Body of pancreas (tissue), 4 donors: ENCODE data around the gene DYRK1A.

Experiments
- CTCF ChIP-seq, 7 experiments: fragments of 450-650 bp in 4 of 7; fragments of 200-600 bp in 3 of 7; sonication (generic) in 3 of 7; IDR thresholded peaks; one replicate each; pipeline ENCODE4 v1.5.1; 2016 to 2019; ENCODE audit warnings: antibody characterized with exemption in 7 of 7
- POLR2A ChIP-seq, 3 donors: fragments of 450-650 bp; IDR thresholded peaks; one replicate each; pipeline ENCODE4 v1.6.1; 2016; ENCODE audit warnings: antibody characterized with exemption in 3 of 3, mild to moderate bottlenecking in 2 of 3

DNA sequence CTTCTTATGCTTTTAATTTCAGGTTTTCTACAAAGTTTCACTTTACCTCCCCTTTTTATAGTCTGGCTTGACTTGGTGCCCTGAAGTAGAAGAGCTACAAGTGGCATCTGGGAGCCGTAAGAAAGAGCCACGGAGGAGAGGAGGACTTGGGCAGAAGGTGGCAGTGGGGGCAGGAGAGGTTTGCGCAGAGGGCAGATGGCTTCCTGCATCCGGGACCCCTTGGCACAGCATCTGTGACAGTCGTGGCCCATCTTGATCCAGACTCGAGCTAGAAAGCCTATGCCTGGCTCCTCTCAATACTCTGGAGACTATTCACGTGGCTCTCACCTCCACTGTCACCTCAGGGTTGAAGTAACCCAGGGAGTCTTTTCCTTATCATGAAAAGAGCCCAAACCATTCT lies 169.1 kb downstream of the DYRK1A start:
- TF ChIP-seq CTCF (IDR thresholded peaks at IDR 0.05) (no peak), POLR2A (IDR thresholded peaks at IDR 0.05) (no peak)
